ENCODE data around the gene EIF4G1. TPM values are rescaled to one million over a fixed set of nuclear protein-coding genes. Genes with fewer than 3 reads are reported as not detected.

The EIF4G1 gene
- total RNA-seq, 4 donors from 2014 or later, result 382 to 463 (median 418) TPM

GRCh38 chr3:184383033-184383740 is 68.8 kb downstream of the EIF4G1 start:
- no peak for TF ChIP-seq POLR2A (IDR thresholded peaks at IDR 0.05)
- no peak for TF ChIP-seq POLR2AphosphoS5 (IDR thresholded peaks at IDR 0.05)
- no peak for TF ChIP-seq EP300 (IDR thresholded peaks at IDR 0.05)
- TF ChIP-seq CTCF (IDR thresholded peaks at IDR 0.05), result no peak
- Histone ChIP-seq H3K36me3 (peaks cover 6% of the 10 kb centered on the region), H3K27me3 (peaks cover 44% of the 10 kb centered on the region), H3K9me3 (no peaks in the 10 kb centered on the region), H3K4me3 (no peak overlapping the region), H3K27ac (no peak overlapping the region), H3K4me1 (peaks cover 24% of the 10 kb centered on the region)
- WGBS, result 93% methylated on average over 10 of the region's 15 CpGs
- no peak for DNase-seq (ENCODE audit: low spot score in 2 of 2)

GRCh38 chr3:184384342-184384741 is 69.9 kb downstream of the EIF4G1 start:
- no peak for TF ChIP-seq POLR2AphosphoS5 (IDR thresholded peaks at IDR 0.05)
- no peak for TF ChIP-seq CTCF (IDR thresholded peaks at IDR 0.05)
- no peak for TF ChIP-seq EP300 (IDR thresholded peaks at IDR 0.05)
- no peak for TF ChIP-seq POLR2A (IDR thresholded peaks at IDR 0.05)
- no peak overlapping the region for H3K27ac ChIP-seq
- no peak for DNase-seq (ENCODE audit: low spot score in 2 of 2)
- no peak overlapping the region for H3K4me3 ChIP-seq
- H3K4me1 ChIP-seq, result peaks cover 20% of the 10 kb centered on the region
- WGBS, result no CpG with 5 or more reads among the region's 9 CpGs
- peaks cover 36% of the 10 kb centered on the region for H3K27me3 ChIP-seq
- H3K36me3 ChIP-seq, result peaks cover 6% of the 10 kb centered on the region
- no peaks in the 10 kb centered on the region for H3K9me3 ChIP-seq

Other genes with a start within 250 kb of the EIF4G1 start
- gene HTR3E, start 217.5 kb upstream of the EIF4G1 start, total RNA-seq, result 1 to 10 TPM in 1 of 4 donors, not detected in 3; 1.1 TPM
- gene EIF2B5, start 179.2 kb upstream of the EIF4G1 start, total RNA-seq, result 10 to 100 TPM; 34.6 to 70.9 (median 46.2) TPM
- gene DVL3, start 159.2 kb upstream of the EIF4G1 start, total RNA-seq, result 10 to 100 TPM; 53.6 to 72.7 (median 56.1) TPM
- 100 to 1,000 TPM; 112 to 137 (median 121) TPM for gene AP2M1, start 139.8 kb upstream of the EIF4G1 start, total RNA-seq
- gene ABCF3, start 128.4 kb upstream of the EIF4G1 start, total RNA-seq, result 100 to 1,000 TPM in 1 of 4 donors, 10 to 100 TPM in 3; 44.8 to 121 (median 71.1) TPM
- under 1 TPM in 1 of 4 donors, not detected in 3; 0.24 TPM for gene VWA5B2, start 85.0 kb upstream of the EIF4G1 start, total RNA-seq
- gene ALG3, start 65.6 kb upstream of the EIF4G1 start, total RNA-seq, result 10 to 100 TPM; 36.6 to 63.0 (median 59.2) TPM
- 10 to 100 TPM in 2 of 4 donors, 1 to 10 TPM in 2; 4.3 to 11.8 (median 10.0) TPM for gene EEF1AKMT4, start 64.9 kb upstream of the EIF4G1 start, total RNA-seq
- gene CAMK2N2, start 53.1 kb upstream of the EIF4G1 start, total RNA-seq, result not detected
- gene ECE2, start 38.6 kb upstream of the EIF4G1 start, total RNA-seq, result not detected
- 100 to 1,000 TPM; 118 to 221 (median 197) TPM for gene PSMD2, start 15.4 kb upstream of the EIF4G1 start, total RNA-seq
- gene FAM131A, start 23.0 kb downstream of the EIF4G1 start, total RNA-seq, result 10 to 100 TPM; 54.4 to 77.9 (median 65.3) TPM
- 1 to 10 TPM; 2.1 to 7.9 (median 3.5) TPM for gene CLCN2, start 47.0 kb downstream of the EIF4G1 start, total RNA-seq
- gene POLR2H, start 47.1 kb downstream of the EIF4G1 start, total RNA-seq, result 100 to 1,000 TPM in 1 of 4 donors, 10 to 100 TPM in 3; 42.4 to 116 (median 66.2) TPM
- gene THPO, start 63.6 kb downstream of the EIF4G1 start, total RNA-seq, result under 1 TPM in 1 of 4 donors, not detected in 3; 0.93 TPM
- 10 to 100 TPM in 1 of 4 donors, 1 to 10 TPM in 3; 1.1 to 10.1 (median 4.2) TPM for gene CHRD, start 65.4 kb downstream of the EIF4G1 start, total RNA-seq
- 100 to 1,000 TPM in 2 of 4 donors, 10 to 100 TPM in 2; 84.5 to 152 (median 108) TPM for gene EPHB3, start 247.2 kb downstream of the EIF4G1 start, total RNA-seq

Data from suprapubic skin (tissue), 4 donors.